Globus pallidus (tissue), 1 donor: ENCODE results near the gene ATOH8.

Experiments used
- DNase-seq: peaks from one replicate; pipeline ENCODE4 v3.0.0-alpha.2; 2015; ENCODE audit warnings: low spot score

Gene ATOH8

GRCh38 chr2:85786865-85787264 lies 33.1 kb downstream of the ATOH8 start:
- no peak for DNase-seq

DNA sequence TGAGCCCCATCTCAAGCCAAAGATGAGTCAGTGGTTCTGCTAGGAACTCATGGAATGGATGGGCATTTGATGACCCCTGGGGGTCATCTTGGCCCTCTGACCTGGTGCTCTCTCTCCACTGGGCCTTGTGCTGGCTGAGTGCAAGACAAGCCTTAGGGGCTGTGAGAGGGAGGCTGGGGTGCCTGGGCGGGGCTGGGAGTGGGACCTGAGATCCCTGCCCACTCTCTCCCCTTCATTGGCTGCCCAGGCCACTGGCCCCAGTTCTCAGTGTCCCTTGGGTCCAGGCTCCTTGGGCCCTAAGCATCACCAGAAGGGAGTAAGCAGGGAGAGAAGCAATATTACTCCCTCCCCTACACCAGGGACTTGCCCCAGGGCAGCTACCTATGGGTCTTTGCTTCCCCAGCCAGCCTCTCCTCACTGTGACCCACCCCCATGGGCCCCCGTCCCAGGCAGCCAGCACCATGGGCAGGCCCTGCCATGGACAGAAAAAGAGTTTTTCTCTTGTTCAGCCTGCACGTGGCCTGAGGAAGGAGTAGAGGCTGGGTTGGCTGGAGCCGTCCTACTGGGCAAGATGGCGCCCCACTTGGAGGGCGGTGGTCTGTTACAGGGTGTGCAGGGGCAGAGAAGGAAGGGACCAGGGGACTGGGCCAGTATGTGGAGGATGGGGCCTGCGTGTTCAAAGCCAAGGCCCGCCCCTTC lies 33.6 kb downstream of the ATOH8 start:
- DNase-seq: no peak

- no peak for DNase-seq
Measured at GRCh38 chr2:85787981-85788340, 34.2 kb downstream of the ATOH8 start.

DNA sequence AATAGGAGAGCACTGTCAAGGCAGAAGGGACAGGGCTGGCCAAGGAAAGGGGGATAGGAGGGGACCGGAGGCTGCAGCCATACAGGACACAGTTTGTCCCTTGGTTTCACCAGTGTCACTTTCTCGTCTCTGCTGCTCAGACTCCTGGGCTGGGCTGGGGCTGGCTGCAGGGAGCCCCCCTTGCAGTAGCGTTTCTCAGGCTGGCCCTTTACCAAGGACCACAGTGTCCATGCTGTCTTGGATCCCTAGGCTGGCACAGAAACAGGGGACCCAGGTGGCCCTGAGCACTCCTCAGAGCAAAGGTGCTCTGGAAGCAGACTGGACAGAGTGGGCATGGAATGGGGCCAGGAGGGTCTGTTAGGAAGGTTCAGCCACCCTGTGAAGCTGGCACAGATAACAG lies 34.8 kb downstream of the ATOH8 start:
- DNase-seq: no peak

GRCh38 chr2:85789271-85789670 lies 35.5 kb downstream of the ATOH8 start:
- DNase-seq: no peak

- DNase-seq: no peak
Measured at GRCh38 chr2:85790032-85790431, 36.2 kb downstream of the ATOH8 start.

GRCh38 chr2:85790499-85791188 lies 36.9 kb downstream of the ATOH8 start:
- no peak for DNase-seq

GRCh38 chr2:85791704-85792565 lies 38.1 kb downstream of the ATOH8 start:
- no peak for DNase-seq

DNA sequence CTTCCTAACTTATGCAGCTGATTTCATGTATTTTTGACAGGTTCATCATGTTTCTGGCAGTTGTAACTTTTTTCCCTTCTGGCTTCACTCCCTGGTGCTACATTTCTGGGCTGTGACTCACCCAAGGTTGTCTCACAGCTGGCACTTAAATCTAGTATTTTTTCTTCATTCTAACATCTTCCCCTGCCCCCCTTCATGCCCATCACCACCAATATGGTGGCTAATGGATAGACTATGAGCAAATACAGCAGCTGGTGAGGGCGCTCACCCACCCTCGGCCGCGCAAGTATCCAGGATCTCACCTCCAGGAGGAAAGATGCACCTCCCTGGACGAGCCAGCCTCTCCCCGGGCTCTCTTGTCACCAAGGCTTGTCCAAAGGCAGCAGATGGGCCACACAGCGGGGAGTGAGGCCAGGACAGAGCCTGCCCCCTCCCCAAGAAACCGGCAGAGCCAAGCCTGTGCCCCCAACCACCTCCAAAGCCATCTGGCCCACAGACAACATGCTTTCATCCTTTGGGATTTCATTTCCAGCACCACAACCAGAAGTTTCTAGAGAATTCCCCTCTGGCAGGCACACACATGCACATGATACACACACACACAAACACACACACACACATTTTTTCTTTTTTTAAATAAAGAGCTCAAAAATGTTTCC lies 39.1 kb downstream of the ATOH8 start:
- no peak for DNase-seq

GRCh38 chr2:85793584-85793983 lies 39.8 kb downstream of the ATOH8 start:
- no peak for DNase-seq

DNA sequence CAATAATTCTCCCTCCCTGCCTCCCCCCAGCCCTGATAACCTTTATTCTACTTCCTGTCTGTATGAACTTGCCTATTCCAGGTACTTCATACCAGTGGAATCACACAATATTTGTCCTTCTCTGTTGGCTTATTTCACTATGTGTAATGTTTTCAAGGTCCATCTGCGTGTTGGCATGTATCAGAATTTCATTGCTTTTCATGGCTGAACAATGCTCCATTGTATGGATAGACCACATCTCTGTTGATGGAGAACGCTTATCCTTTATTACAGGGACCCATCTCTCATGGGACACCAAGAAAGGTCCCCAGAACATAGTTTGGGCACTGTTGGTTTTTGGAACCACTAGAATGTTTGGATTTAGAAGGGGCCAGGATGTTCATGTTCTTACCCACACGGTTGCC lies 40.2 kb downstream of the ATOH8 start:
- peak; percentile 84 for DNase-seq

- DNase-seq: peak; percentile 68
Measured at GRCh38 chr2:85794491-85795121, 40.8 kb downstream of the ATOH8 start.

DNA sequence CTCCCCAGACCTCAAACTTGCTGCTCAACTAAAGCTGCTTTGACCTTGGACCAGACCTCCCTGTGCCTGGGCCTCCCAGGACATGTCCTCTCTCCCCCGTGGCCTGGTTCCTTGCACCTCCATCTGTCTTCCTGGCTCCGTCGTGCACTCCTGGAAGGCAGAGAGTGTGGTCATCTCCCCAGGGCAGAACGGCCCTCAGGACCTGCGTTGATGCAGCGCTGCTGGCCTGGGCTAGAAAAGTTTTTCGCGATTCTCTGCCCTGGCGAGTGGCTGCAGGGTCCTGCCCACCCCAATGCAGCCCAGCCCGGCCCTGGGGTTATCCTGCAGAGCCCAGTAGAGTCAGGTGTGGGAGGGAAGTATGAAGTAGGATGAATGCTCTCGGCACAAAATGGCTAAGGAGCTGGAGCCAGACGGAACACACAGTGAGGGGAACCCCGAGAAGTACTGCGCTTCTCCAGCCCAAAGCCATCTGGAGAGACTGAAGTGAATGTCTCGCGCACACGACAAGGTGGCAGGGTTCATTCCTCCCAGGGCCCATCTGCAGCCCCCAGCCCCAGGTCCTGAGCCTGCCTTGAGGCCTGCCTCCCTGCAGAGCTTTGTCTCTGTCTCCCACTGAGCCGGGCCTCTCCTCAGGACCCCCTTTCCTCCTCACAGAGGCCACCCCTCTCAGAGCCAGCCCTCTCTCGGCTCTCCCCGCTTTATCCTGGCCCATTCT lies 41.7 kb downstream of the ATOH8 start:
- no peak for DNase-seq

DNA sequence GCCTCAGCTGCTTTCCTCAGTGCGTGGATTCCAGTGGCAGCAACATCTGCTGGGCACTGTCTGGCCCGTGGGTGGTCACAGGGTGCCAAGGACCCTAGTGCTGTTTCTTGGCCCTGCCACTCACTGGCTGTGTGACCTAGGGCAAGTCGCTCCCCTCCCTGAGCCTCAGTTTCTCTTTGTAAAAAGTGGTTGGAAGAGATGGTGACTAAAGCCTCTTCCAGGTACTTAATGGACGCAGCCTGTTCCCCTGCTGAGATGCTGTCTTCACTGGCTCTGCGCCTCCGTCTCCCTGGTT lies 42.2 kb downstream of the ATOH8 start:
- no peak for DNase-seq

- peak; percentile 91 for DNase-seq
Measured at GRCh38 chr2:85796341-85797262, 42.8 kb downstream of the ATOH8 start.

- DNase-seq: no peak
Measured at GRCh38 chr2:85797263-85797660, 43.5 kb downstream of the ATOH8 start.

DNA sequence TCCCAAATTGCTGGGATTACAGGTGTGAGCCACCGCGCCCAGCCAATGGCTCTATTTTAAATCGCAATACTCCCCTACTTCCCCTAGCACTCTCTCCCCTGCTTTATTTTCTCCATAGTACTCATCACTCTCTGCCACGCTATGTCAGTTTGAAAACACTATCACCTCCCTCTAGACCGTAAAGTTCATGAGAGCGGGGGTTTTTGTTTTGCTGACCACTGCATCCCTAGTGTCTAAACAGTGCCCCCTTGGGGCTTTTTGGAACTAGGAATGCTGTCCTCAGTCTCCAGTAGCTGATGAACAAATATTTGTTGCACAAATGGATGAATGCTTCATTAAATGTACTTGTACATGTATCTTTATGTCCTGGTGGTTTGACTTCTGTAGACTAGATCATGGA lies 44.1 kb downstream of the ATOH8 start:
- peak; percentile 79 for DNase-seq

- no peak for DNase-seq
Measured at GRCh38 chr2:85799215-85799956, 45.6 kb downstream of the ATOH8 start.

- no peak for DNase-seq
Measured at GRCh38 chr2:85800586-85800985, 46.8 kb downstream of the ATOH8 start.

DNA sequence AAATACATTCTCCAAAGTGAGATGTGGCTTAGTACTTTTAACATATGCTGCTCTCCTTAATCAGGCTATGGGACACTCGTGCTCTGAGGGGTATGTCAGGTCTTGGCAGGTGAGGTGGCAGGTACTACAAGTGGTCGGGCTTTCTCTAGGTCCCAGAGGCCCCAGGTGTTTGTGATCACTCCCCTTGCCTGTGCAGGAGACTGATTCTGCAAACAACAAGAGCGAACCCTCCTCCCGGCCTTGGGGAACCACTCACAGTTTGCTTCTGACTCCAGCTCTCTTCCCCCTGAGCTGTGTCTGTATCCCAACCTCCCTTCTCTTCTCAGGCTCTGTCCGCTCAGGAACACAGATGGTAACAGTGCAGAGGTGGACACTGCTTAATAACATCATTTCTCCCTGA lies 48.1 kb downstream of the ATOH8 start:
- DNase-seq: no peak
